ENCODE results near the gene ANAPC4. TPM values are rescaled to one million over a fixed set of nuclear protein-coding genes. Genes with fewer than 3 reads are reported as not detected.
A peak's percentile ranks its signal among the peaks of the same experiment; 100 is the strongest.

Gene ANAPC4
- total RNA-seq, 1 experiment from 2014 or later = 42.8 TPM

- Histone ChIP-seq H3K9me3 (ENCODE audit: low read depth, low read length, poor library complexity, severe bottlenecking) (no peaks in the 10 kb centered on the region), H3K4me1 (ENCODE audit: insufficient read depth, low read length, poor library complexity, severe bottlenecking) (no peaks in the 10 kb centered on the region), H3K27ac (ENCODE audit: low read depth, low read length, poor library complexity, severe bottlenecking) (no peak overlapping the region), H3K36me3 (ENCODE audit: insufficient read depth, low read length, poor library complexity, severe bottlenecking) (no peaks in the 10 kb centered on the region), H3K4me3 (ENCODE audit: low read depth, low read length, poor library complexity, severe bottlenecking) (no peak overlapping the region), H3K27me3 (replicated peaks; ENCODE audit: insufficient read depth, low read depth, low read length, poor library complexity) (no peaks in the 10 kb centered on the region)
- POLR2A ChIA-PET (ENCODE audit: low non-redundant PET) = no interaction called here
- no peak for DNase-seq (ENCODE audit: low spot score)
- BruUV-seq (replicated peaks) = no TSS peak
- TF ChIP-seq EZH2 (IDR thresholded peaks at IDR 0.05; ENCODE audit: borderline replicate concordance, low read depth, low read length, poor library complexity, severe bottlenecking) = no peak
- TF ChIP-seq CTCF (conservative IDR thresholded peaks at IDR 0.05; ENCODE audit: low read depth, low read length) = no peak
- intact Hi-C loops (cut with micrococcal nuclease; ENCODE audit: unreplicated experiment) = no loop called here
- CTCF ChIA-PET = no interaction called here
These were observed 57.1 kb downstream of the ANAPC4 start for GRCh38 chr4:25433966-25434827.

GRCh38 chr4:25437926-25438325, 60.9 kb downstream of the ANAPC4 start:
- Histone ChIP-seq H3K9me3 (ENCODE audit: low read depth, low read length, poor library complexity, severe bottlenecking) (no peaks in the 10 kb centered on the region), H3K27ac (ENCODE audit: low read depth, low read length, poor library complexity, severe bottlenecking) (no peak overlapping the region), H3K4me1 (ENCODE audit: insufficient read depth, low read length, poor library complexity, severe bottlenecking) (peaks cover 14% of the 10 kb centered on the region), H3K36me3 (ENCODE audit: insufficient read depth, low read length, poor library complexity, severe bottlenecking) (no peaks in the 10 kb centered on the region), H3K27me3 (replicated peaks; ENCODE audit: insufficient read depth, low read depth, low read length, poor library complexity) (no peaks in the 10 kb centered on the region), H3K4me3 (ENCODE audit: low read depth, low read length, poor library complexity, severe bottlenecking) (no peak overlapping the region)
- ChIA-PET CTCF (no interaction called here), POLR2A (ENCODE audit: low non-redundant PET) (no interaction called here)
- DNase-seq (ENCODE audit: low spot score) = no peak
- intact Hi-C loops (cut with micrococcal nuclease; ENCODE audit: unreplicated experiment) = no loop called here
- no TSS peak for BruUV-seq (replicated peaks)
- TF ChIP-seq CTCF (conservative IDR thresholded peaks at IDR 0.05; ENCODE audit: low read depth, low read length) = no peak
- TF ChIP-seq EZH2 (IDR thresholded peaks at IDR 0.05; ENCODE audit: borderline replicate concordance, low read depth, low read length, poor library complexity, severe bottlenecking) = no peak

- peak; percentile 88 for DNase-seq (ENCODE audit: low spot score)
- Histone ChIP-seq H3K27ac (ENCODE audit: low read depth, low read length, poor library complexity, severe bottlenecking) (peak overlapping the region; percentile 32), H3K4me1 (ENCODE audit: insufficient read depth, low read length, poor library complexity, severe bottlenecking) (peaks cover 14% of the 10 kb centered on the region), H3K36me3 (ENCODE audit: insufficient read depth, low read length, poor library complexity, severe bottlenecking) (no peaks in the 10 kb centered on the region), H3K4me3 (ENCODE audit: low read depth, low read length, poor library complexity, severe bottlenecking) (no peak overlapping the region), H3K9me3 (ENCODE audit: low read depth, low read length, poor library complexity, severe bottlenecking) (no peaks in the 10 kb centered on the region), H3K27me3 (replicated peaks; ENCODE audit: insufficient read depth, low read depth, low read length, poor library complexity) (no peaks in the 10 kb centered on the region)
- TF ChIP-seq EZH2 (IDR thresholded peaks at IDR 0.05; ENCODE audit: borderline replicate concordance, low read depth, low read length, poor library complexity, severe bottlenecking) (no peak), CTCF (conservative IDR thresholded peaks at IDR 0.05; ENCODE audit: low read depth, low read length) (peak; percentile 90)
- POLR2A ChIA-PET (ENCODE audit: low non-redundant PET) = no interaction called here
- BruUV-seq (replicated peaks) = no TSS peak
- CTCF ChIA-PET = interaction anchor here (1.0 to 4.1 kb wide), 4 partner anchors 61 to 352 kb away, joined by 3 to 23 read pairs (median 4); no protein-coding TSS in a partner anchor
- intact Hi-C loops (cut with micrococcal nuclease; ENCODE audit: unreplicated experiment) = loop anchor here (5.0 kb wide), 2 partner anchors 547 to 972 kb away; no protein-coding TSS in a partner anchor
These were observed 62.9 kb downstream of the ANAPC4 start for GRCh38 chr4:25439918-25440477.
